Globus pallidus (tissue), 1 donor: Measurements from ENCODE around the gene PLAAT5.

ENCODE experiments used
- DNase-seq: peaks from one replicate; pipeline ENCODE4 v3.0.0-alpha.2; 2015; ENCODE audit warnings: low spot score

PLAAT5 gene

GRCh38 chr11:63512816-63513215 lies 21.8 kb upstream of the PLAAT5 start:
- DNase-seq: no peak

- DNase-seq: peak; percentile 59
These were observed 20.2 kb upstream of the PLAAT5 start for GRCh38 chr11:63511048-63511748.

- DNase-seq: peak; percentile 97
These were observed 19.5 kb upstream of the PLAAT5 start for GRCh38 chr11:63510360-63511047.

GRCh38 chr11:63508745-63509144 lies 17.8 kb upstream of the PLAAT5 start:
- no peak for DNase-seq

GRCh38 chr11:63508009-63508408 lies 17.0 kb upstream of the PLAAT5 start:
- peak; percentile 90 for DNase-seq

- no peak for DNase-seq
These were observed 16.5 kb upstream of the PLAAT5 start for GRCh38 chr11:63507511-63507910.

- DNase-seq: no peak
These were observed 15.9 kb upstream of the PLAAT5 start for GRCh38 chr11:63506876-63507275.

GRCh38 chr11:63505857-63506528 lies 15.0 kb upstream of the PLAAT5 start, which contains the start of gene LGALS12:
LGALS12 (plus strand) TSS chr11:63506084; CDS start chr11:63506459, 375 bp downstream.
- no peak for DNase-seq

GRCh38 chr11:63504933-63505586 lies 14.1 kb upstream of the PLAAT5 start:
- peak; percentile 68 for DNase-seq

- DNase-seq: no peak
These were observed 13.1 kb upstream of the PLAAT5 start for GRCh38 chr11:63504054-63504453.

GRCh38 chr11:63503492-63503891 lies 12.5 kb upstream of the PLAAT5 start:
- no peak for DNase-seq

- DNase-seq: no peak
These were observed 11.4 kb upstream of the PLAAT5 start for GRCh38 chr11:63502252-63502820.

- DNase-seq: no peak
These were observed 10.3 kb upstream of the PLAAT5 start for GRCh38 chr11:63501236-63501635.

GRCh38 chr11:63499874-63500273 lies 8.9 kb upstream of the PLAAT5 start:
- DNase-seq: no peak

- DNase-seq: no peak
These were observed 4.0 kb upstream of the PLAAT5 start for GRCh38 chr11:63494975-63495374.

- DNase-seq: no peak
These were observed 2.2 kb upstream of the PLAAT5 start for GRCh38 chr11:63493127-63493526.

GRCh38 chr11:63492441-63492840 lies 1.5 kb upstream of the PLAAT5 start:
- DNase-seq: no peak

- DNase-seq: no peak
These were observed 837 bp upstream of the PLAAT5 start for GRCh38 chr11:63491636-63492372.

- no peak for DNase-seq
These were observed 247 bp upstream of the PLAAT5 start for GRCh38 chr11:63491240-63491587.

GRCh38 chr11:63489879-63490278 lies 1.1 kb downstream of the PLAAT5 start:
- DNase-seq: no peak

- no peak for DNase-seq
These were observed 2.2 kb downstream of the PLAAT5 start for GRCh38 chr11:63488789-63489188.

- no peak for DNase-seq
These were observed 5.2 kb downstream of the PLAAT5 start for GRCh38 chr11:63485777-63486176.
